OCI-LY1 (cell line): ENCODE data around the gene AHDC1.

Source experiments
- CTCF ChIP-seq: fragments of 200-600 bp; sonication (generic), shearing (Covaris generic); IDR thresholded peaks from 2 replicates; pipeline ENCODE4 v1.5.1; 2017; ENCODE audit warnings: mild to moderate bottlenecking, antibody characterized with exemption, low read length, moderate library complexity, mixed read lengths
- EZH2 ChIP-seq: fragments of 200-600 bp; sonication (generic), shearing (Covaris generic); IDR thresholded peaks from 2 replicates; pipeline ENCODE4 v1.8.0; 2017; ENCODE audit warnings: borderline replicate concordance, mixed run types, mild to moderate bottlenecking, antibody characterized with exemption, low read length, moderate library complexity, mixed read lengths

DNA sequence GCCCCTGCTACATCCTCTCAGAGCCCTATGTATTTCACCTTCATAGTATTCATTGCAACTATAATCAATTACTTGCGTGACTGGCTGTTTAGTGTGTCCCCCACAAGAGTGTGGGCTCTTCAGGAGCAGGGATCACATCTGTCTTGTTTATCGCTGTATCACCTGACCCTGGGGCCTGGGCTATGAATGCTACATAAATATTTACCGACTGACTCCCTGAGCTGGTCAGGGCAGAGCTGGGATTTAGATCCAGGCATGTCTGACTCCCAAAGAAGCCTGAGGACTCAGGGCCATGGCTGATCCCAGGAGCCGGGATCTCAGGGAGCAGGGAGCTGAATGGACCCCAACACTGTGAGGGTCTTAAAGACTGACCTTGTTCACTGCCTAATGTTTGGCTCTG is 49.7 kb downstream of the AHDC1 start:
- no peak for TF ChIP-seq CTCF
- TF ChIP-seq EZH2 = no peak
